Measurements from ENCODE around the gene ROCK1.

DNA sequence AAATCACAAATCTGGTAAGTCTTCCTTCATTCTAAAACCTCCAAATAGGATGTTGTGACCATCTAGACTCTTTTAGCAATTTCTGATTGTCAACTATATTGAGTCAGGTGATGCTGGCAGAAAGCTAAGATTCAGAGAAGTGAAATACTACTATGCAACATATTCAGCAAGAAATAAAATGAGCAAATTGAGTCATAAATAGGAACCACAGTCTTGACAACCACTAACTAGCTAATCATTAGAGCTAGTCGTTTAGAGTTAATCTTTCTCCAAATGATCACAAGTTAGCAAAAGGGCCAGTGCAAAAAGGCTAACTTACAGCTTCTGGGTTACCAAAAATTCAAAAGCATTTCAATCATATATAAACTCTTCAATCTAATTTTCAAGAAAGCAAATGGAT lies 54.5 kb downstream of the ROCK1 start:
- TF ChIP-seq, protein P1, sequence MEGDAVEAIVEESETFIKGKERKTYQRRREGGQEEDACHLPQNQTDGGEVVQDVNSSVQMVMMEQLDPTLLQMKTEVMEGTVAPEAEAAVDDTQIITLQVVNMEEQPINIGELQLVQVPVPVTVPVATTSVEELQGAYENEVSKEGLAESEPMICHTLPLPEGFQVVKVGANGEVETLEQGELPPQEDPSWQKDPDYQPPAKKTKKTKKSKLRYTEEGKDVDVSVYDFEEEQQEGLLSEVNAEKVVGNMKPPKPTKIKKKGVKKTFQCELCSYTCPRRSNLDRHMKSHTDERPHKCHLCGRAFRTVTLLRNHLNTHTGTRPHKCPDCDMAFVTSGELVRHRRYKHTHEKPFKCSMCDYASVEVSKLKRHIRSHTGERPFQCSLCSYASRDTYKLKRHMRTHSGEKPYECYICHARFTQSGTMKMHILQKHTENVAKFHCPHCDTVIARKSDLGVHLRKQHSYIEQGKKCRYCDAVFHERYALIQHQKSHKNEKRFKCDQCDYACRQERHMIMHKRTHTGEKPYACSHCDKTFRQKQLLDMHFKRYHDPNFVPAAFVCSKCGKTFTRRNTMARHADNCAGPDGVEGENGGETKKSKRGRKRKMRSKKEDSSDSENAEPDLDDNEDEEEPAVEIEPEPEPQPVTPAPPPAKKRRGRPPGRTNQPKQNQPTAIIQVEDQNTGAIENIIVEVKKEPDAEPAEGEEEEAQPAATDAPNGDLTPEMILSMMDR (IDR thresholded peaks at IDR 0.05), result no peak
- TF ChIP-seq POLR2A (IDR thresholded peaks at IDR 0.05), result no peak
